LNCaP clone FGC (cell line): Measurements from ENCODE around the gene TRPM3.
A peak's percentile ranks its signal among the peaks of the same experiment; 100 is the strongest.

Experiments
- DNase-seq: peaks from one replicate; pipeline ENCODE4 v3.0.0-alpha.2; 2011; ENCODE audit warnings: low read depth
- H3K4me3 ChIP-seq: 2 replicates; pipeline ENCODE4 v1.5.1; 2011; ENCODE audit warnings: mild to moderate bottlenecking, low read depth, low read length, control low read depth
- CTCF ChIP-seq: IDR thresholded peaks from 2 replicates; pipeline ENCODE4 v1.5.1; 2012; ENCODE audit warnings: mild to moderate bottlenecking; ENCODE audit not compliant: control insufficient read depth, insufficient read depth; ENCODE audit errors: extremely low read depth

TRPM3 gene

GRCh38 chr9:71106992-71107391 lies 14.4 kb downstream of the TRPM3 start:
- TF ChIP-seq CTCF = no peak
- no peak overlapping the region for H3K4me3 ChIP-seq
- no peak for DNase-seq

- H3K4me3 ChIP-seq = no peak overlapping the region
- no peak for DNase-seq
- TF ChIP-seq CTCF = no peak
Measured at GRCh38 chr9:71105192-71105591, 16.2 kb downstream of the TRPM3 start.

- no peak for DNase-seq
- no peak for TF ChIP-seq CTCF
- H3K4me3 ChIP-seq = no peak overlapping the region
Measured at GRCh38 chr9:71098801-71099200, 22.6 kb downstream of the TRPM3 start.

- H3K4me3 ChIP-seq = no peak overlapping the region
- no peak for DNase-seq
- TF ChIP-seq CTCF = no peak
Measured at GRCh38 chr9:71097671-71098070, 23.8 kb downstream of the TRPM3 start.

GRCh38 chr9:71096421-71097108 lies 24.9 kb downstream of the TRPM3 start:
- DNase-seq = peak; percentile 50

GRCh38 chr9:71094708-71095251 lies 26.6 kb downstream of the TRPM3 start:
- no peak overlapping the region for H3K4me3 ChIP-seq
- TF ChIP-seq CTCF = no peak
- no peak for DNase-seq

More at GRCh38 chr9:71096421-71097108, 24.9 kb downstream of the TRPM3 start:
- H3K4me3 ChIP-seq = no peak overlapping the region
- no peak for TF ChIP-seq CTCF

GRCh38 chr9:71090896-71091295 lies 30.5 kb downstream of the TRPM3 start:
- H3K4me3 ChIP-seq = no peak overlapping the region
- TF ChIP-seq CTCF = no peak
- no peak for DNase-seq
